MM.1S (cell line): ENCODE results near the gene KIAA1217.
A peak's percentile ranks its signal among the peaks of the same experiment; 100 is the strongest.

Source experiments
- DNase-seq: peaks from one replicate; pipeline ENCODE4 v3.0.0-alpha.2; 2015
- H2AFZ ChIP-seq: fragments of 300-600 bp; sonication (generic); 2 replicates; pipeline ENCODE4 v1.6.0; 2016; ENCODE audit warnings: antibody characterized with exemption, low read length
- H3F3A ChIP-seq: fragments of 300-600 bp; sonication (generic); 2 replicates; pipeline ENCODE4 v1.6.1; 2016; ENCODE audit warnings: mild to moderate bottlenecking, antibody characterized with exemption, low read length, moderate library complexity, mixed read lengths; ENCODE audit not compliant: insufficient read depth
- H3K27ac ChIP-seq: fragments of 300-600 bp; sonication (generic); 2 replicates; pipeline ENCODE4 v1.5.1; 2016; ENCODE audit warnings: mild to moderate bottlenecking, low read length
- H3K27me3 ChIP-seq: fragments of 300-600 bp; sonication (generic); replicated peaks from 2 replicates; pipeline ENCODE4 v1.6.0; 2016; ENCODE audit warnings: low read length; ENCODE audit not compliant: insufficient read depth
- H3K36me3 ChIP-seq: fragments of 300-600 bp; sonication (generic); replicated peaks from 2 replicates; pipeline ENCODE4 v1.6.1; 2016; ENCODE audit warnings: mild to moderate bottlenecking, low read length, mixed read lengths; ENCODE audit not compliant: insufficient read depth
- H3K4me1 ChIP-seq: fragments of 300-600 bp; sonication (generic); 2 replicates; pipeline ENCODE4 v1.6.1; 2016; ENCODE audit warnings: low read length, mixed read lengths
- H3K4me2 ChIP-seq: fragments of 300-600 bp; sonication (generic); 2 replicates; pipeline ENCODE4 v1.6.0; 2016; ENCODE audit warnings: low read depth, low read length
- H3K4me3 ChIP-seq: fragments of 300-600 bp; sonication (generic); 2 replicates; pipeline ENCODE4 v1.5.1; 2016; ENCODE audit warnings: low read length, mixed read lengths
- H3K79me2 ChIP-seq: fragments of 300-600 bp; sonication (generic); 2 replicates; pipeline ENCODE4 v1.6.1; 2016; ENCODE audit warnings: mixed run types, low read length, mixed read lengths
- H3K9ac ChIP-seq: fragments of 300-600 bp; sonication (generic); 2 replicates; pipeline ENCODE4 v1.6.1; 2016; ENCODE audit warnings: low read length, mixed read lengths
- H3K9me2 ChIP-seq: fragments of 300-600 bp; sonication (generic); replicated peaks from 2 replicates; pipeline ENCODE4 v1.6.1; 2016; ENCODE audit warnings: mild to moderate bottlenecking, low read length, mixed read lengths; ENCODE audit not compliant: insufficient read depth
- H3K9me3 ChIP-seq: fragments of 300-600 bp; sonication (generic); replicated peaks from 2 replicates; pipeline ENCODE4 v1.6.1; 2016; ENCODE audit warnings: mild to moderate bottlenecking, low read length, mixed read lengths; ENCODE audit not compliant: insufficient read depth
- H4K20me1 ChIP-seq: fragments of 300-600 bp; sonication (generic); 2 replicates; pipeline ENCODE4 v1.6.1; 2016; ENCODE audit warnings: mild to moderate bottlenecking, low read length, moderate library complexity, mixed read lengths; ENCODE audit not compliant: insufficient read depth
- CTCF ChIP-seq: fragments of 300-600 bp; sonication (generic); IDR thresholded peaks from 2 replicates; pipeline ENCODE4 v1.5.1; 2016; ENCODE audit warnings: antibody characterized with exemption, low read length, mixed read lengths
- EZH2 ChIP-seq: fragments of 300-600 bp; sonication (generic); optimal IDR thresholded peaks from 2 replicates; pipeline ENCODE3; 2017; ENCODE audit warnings: low read depth, mild to moderate bottlenecking, antibody characterized with exemption, low read length, mixed read lengths
- EZH2phosphoT487 ChIP-seq: fragments of 300-600 bp; sonication (generic); IDR thresholded peaks from 2 replicates; pipeline ENCODE4 v1.6.1; 2018; ENCODE audit warnings: antibody characterized with exemption, low read length

KIAA1217 gene

GRCh38 chr10:24394461-24395190 is 185.7 kb downstream of the KIAA1217 start:
- TF ChIP-seq EZH2phosphoT487 (no peak), EZH2 (no peak), CTCF (0 out of 2 replicates have a peak, but pooled peaks have one; percentile 3)
- Histone ChIP-seq H3K9ac (no peak overlapping the region), H3K9me2 (no peaks in the 10 kb centered on the region), H3K4me3 (no peak overlapping the region), H4K20me1 (no peaks in the 10 kb centered on the region), H3K9me3 (no peaks in the 10 kb centered on the region), H3K27me3 (no peaks in the 10 kb centered on the region), H3K79me2 (no peaks in the 10 kb centered on the region), H3F3A (no peaks in the 10 kb centered on the region), H3K4me2 (no peak overlapping the region), H3K27ac (no peak overlapping the region), H3K36me3 (no peaks in the 10 kb centered on the region), H3K4me1 (no peaks in the 10 kb centered on the region), H2AFZ (no peak overlapping the region)
- no peak for DNase-seq

GRCh38 chr10:24396396-24396795 is 187.5 kb downstream of the KIAA1217 start:
- Histone ChIP-seq H3K4me1 (no peaks in the 10 kb centered on the region), H3K4me3 (no peak overlapping the region), H3F3A (no peaks in the 10 kb centered on the region), H3K27ac (no peak overlapping the region), H3K79me2 (no peaks in the 10 kb centered on the region), H2AFZ (no peak overlapping the region), H4K20me1 (no peaks in the 10 kb centered on the region), H3K36me3 (no peaks in the 10 kb centered on the region), H3K4me2 (no peak overlapping the region), H3K9ac (no peak overlapping the region), H3K9me2 (no peaks in the 10 kb centered on the region), H3K9me3 (no peaks in the 10 kb centered on the region), H3K27me3 (no peaks in the 10 kb centered on the region)
- no peak for TF ChIP-seq EZH2
- peak; percentile 16; the same call in 1 of the 2 replicates for TF ChIP-seq CTCF
- TF ChIP-seq EZH2phosphoT487: no peak
- no peak for DNase-seq

- Histone ChIP-seq H3K27ac (no peak overlapping the region), H3K79me2 (no peaks in the 10 kb centered on the region), H3K4me1 (no peaks in the 10 kb centered on the region), H3F3A (no peaks in the 10 kb centered on the region), H3K9me2 (no peaks in the 10 kb centered on the region), H3K9ac (no peak overlapping the region), H3K4me3 (no peak overlapping the region), H2AFZ (no peak overlapping the region), H3K36me3 (no peaks in the 10 kb centered on the region), H3K9me3 (no peaks in the 10 kb centered on the region), H3K27me3 (no peaks in the 10 kb centered on the region), H3K4me2 (no peak overlapping the region), H4K20me1 (no peaks in the 10 kb centered on the region)
- no peak for DNase-seq
- no peak for TF ChIP-seq EZH2phosphoT487
Measured at GRCh38 chr10:24397662-24398061, 188.7 kb downstream of the KIAA1217 start.

GRCh38 chr10:24404567-24404966 is 195.6 kb downstream of the KIAA1217 start:
- no peak overlapping the region for H3K27ac ChIP-seq
- no peak overlapping the region for H2AFZ ChIP-seq
- H3K79me2 ChIP-seq: no peaks in the 10 kb centered on the region
- TF ChIP-seq EZH2: no peak
- TF ChIP-seq CTCF: no peak
- no peak for TF ChIP-seq EZH2phosphoT487
- H3K27me3 ChIP-seq: no peaks in the 10 kb centered on the region
- H3K9ac ChIP-seq: no peak overlapping the region
- no peaks in the 10 kb centered on the region for H4K20me1 ChIP-seq
- no peak for DNase-seq
- no peaks in the 10 kb centered on the region for H3K9me2 ChIP-seq
- H3K9me3 ChIP-seq: no peaks in the 10 kb centered on the region
- no peaks in the 10 kb centered on the region for H3F3A ChIP-seq
- H3K4me3 ChIP-seq: no peak overlapping the region
- no peak overlapping the region for H3K4me2 ChIP-seq
- H3K4me1 ChIP-seq: no peaks in the 10 kb centered on the region
- H3K36me3 ChIP-seq: no peaks in the 10 kb centered on the region
